Smooth muscle cell (in vitro differentiated cells): ENCODE measurements around the gene SLC24A1. TPM values are rescaled to one million over a fixed set of nuclear protein-coding genes. Genes with fewer than 3 reads are reported as not detected.
A peak's percentile ranks its signal among the peaks of the same experiment; 100 is the strongest.

ENCODE experiments used
- DNase-seq: peaks from one replicate; lab custom pipeline; 2025; ENCODE audit not compliant: unreplicated experiment; lab: John Stamatoyannopoulos, UW
- H2AFZ ChIP-seq: fragments of 200-600 bp; sonication (generic); 2 replicates; pipeline ENCODE4 v1.6.0; 2016; ENCODE audit warnings: antibody characterized with exemption, low read depth, mild to moderate bottlenecking
- H3F3A ChIP-seq: fragments of 200-600 bp; sonication (generic); 2 replicates; pipeline ENCODE4 v1.6.0; 2017; ENCODE audit warnings: antibody characterized with exemption, low read depth
- H3K27ac ChIP-seq: fragments of 200-600 bp; sonication (generic); 2 replicates; pipeline ENCODE4 v1.5.1; 2016; ENCODE audit warnings: low read depth, mild to moderate bottlenecking
- H3K27me3 ChIP-seq: fragments of 200-600 bp; sonication (generic); 2 replicates; pipeline ENCODE4 v1.6.1; 2016; ENCODE audit warnings: low read depth, mild to moderate bottlenecking
- H3K36me3 ChIP-seq: fragments of 200-600 bp; sonication (generic); 2 replicates; pipeline ENCODE4 v1.5.1; 2016; ENCODE audit warnings: low read depth
- H3K4me1 ChIP-seq: fragments of 200-600 bp; sonication (generic); 2 replicates; pipeline ENCODE4 v1.5.1; 2016; ENCODE audit warnings: low read depth
- H3K4me2 ChIP-seq: fragments of 200-600 bp; sonication (generic); 2 replicates; pipeline ENCODE4 v1.6.0; 2016; ENCODE audit warnings: mild to moderate bottlenecking
- H3K4me3 ChIP-seq: fragments of 200-600 bp; sonication (generic); 2 replicates; pipeline ENCODE4 v1.5.1; 2016; ENCODE audit warnings: mild to moderate bottlenecking
- H3K79me2 ChIP-seq: fragments of 200-600 bp; sonication (generic); 2 replicates; pipeline ENCODE4 v1.6.0; 2016; ENCODE audit warnings: low read depth, mild to moderate bottlenecking
- H3K9ac ChIP-seq: fragments of 200-600 bp; sonication (generic); 2 replicates; pipeline ENCODE4 v1.6.0; 2016; ENCODE audit warnings: low read depth
- H3K9me3 ChIP-seq: fragments of 200-600 bp; sonication (generic); replicated peaks from 2 replicates; pipeline ENCODE4 v1.5.1; 2016; ENCODE audit warnings: low read depth
- H4K20me1 ChIP-seq: fragments of 200-600 bp; sonication (generic); 2 replicates; pipeline ENCODE4 v1.6.0; 2016; ENCODE audit warnings: low read depth
- WGBS: methylation state at CpG from one replicate; pipeline ENCODE4 v1.1.7; 2016; ENCODE audit warnings: low lambda C conversion rate; 5-methylcytosine and 5-hydroxymethylcytosine counted together
- polyA plus RNA-seq: library from polyadenylated mRNA; unstranded; fragments of >200 nt; fragmentation: Nextera tagmentation; extraction: Ambion mirVana; gene quantifications from 2 replicates; pipeline ENCODE4 v1.2.1, GENCODE V29; 2016
- small RNA-seq: library from RNA; depleted of rRNA; stranded (forward); fragments of <200 nt; gene quantifications from one replicate; pipeline ENCODE3, GENCODE V24; 2014
- total RNA-seq: library from RNA; depleted of rRNA; stranded (reverse); fragments of >200 nt; gene quantifications from 2 replicates; pipeline ENCODE4 v1.2.3, GENCODE V29; 2014
- TF ChIP-seq, protein P1 (sequence below): fragments of 200-600 bp; sonication (generic); IDR thresholded peaks from 2 replicates; pipeline ENCODE4 v1.5.1; 2017; ENCODE audit warnings: borderline replicate concordance, mild to moderate bottlenecking, antibody characterized with exemption; ENCODE audit not compliant: insufficient read depth, poor library complexity, severe bottlenecking

Gene SLC24A1
- total and polyA plus RNA-seq, 2 experiments from 2014 or later = 1.3 to 2.8 TPM

DNA sequence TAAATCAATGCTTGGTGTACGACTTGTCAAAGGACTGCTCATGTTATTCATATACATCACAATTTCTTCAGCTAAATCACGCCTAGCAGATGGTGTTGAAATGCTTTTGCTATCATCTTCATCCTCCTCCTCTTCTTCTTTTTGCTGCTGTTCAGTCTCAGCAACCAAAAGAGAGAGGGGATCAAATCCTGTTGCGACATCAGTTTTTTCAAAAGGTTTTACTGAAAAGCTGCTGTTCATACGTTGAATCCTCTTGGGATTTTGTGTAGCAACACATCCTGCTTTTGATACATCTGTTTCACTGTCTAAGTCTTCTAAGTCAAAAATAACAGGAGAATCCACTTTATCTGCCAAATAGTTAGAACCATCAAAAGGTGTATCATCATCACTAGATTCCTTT, 69.0 kb downstream of the SLC24A1 start:
- H3K36me3 ChIP-seq = no peaks in the 10 kb centered on the region
- no peaks in the 10 kb centered on the region for H4K20me1 ChIP-seq
- no peak overlapping the region for H3K4me2 ChIP-seq
- H3K9ac ChIP-seq = no peak overlapping the region
- no peaks in the 10 kb centered on the region for H3K27me3 ChIP-seq
- DNase-seq = no peak
- no peaks in the 10 kb centered on the region for H3K4me1 ChIP-seq
- no peak overlapping the region for H3K4me3 ChIP-seq
- peaks cover 5% of the 10 kb centered on the region for H3K9me3 ChIP-seq
- TF ChIP-seq, protein P1, sequence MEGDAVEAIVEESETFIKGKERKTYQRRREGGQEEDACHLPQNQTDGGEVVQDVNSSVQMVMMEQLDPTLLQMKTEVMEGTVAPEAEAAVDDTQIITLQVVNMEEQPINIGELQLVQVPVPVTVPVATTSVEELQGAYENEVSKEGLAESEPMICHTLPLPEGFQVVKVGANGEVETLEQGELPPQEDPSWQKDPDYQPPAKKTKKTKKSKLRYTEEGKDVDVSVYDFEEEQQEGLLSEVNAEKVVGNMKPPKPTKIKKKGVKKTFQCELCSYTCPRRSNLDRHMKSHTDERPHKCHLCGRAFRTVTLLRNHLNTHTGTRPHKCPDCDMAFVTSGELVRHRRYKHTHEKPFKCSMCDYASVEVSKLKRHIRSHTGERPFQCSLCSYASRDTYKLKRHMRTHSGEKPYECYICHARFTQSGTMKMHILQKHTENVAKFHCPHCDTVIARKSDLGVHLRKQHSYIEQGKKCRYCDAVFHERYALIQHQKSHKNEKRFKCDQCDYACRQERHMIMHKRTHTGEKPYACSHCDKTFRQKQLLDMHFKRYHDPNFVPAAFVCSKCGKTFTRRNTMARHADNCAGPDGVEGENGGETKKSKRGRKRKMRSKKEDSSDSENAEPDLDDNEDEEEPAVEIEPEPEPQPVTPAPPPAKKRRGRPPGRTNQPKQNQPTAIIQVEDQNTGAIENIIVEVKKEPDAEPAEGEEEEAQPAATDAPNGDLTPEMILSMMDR = no peak
- no peak overlapping the region for H3K27ac ChIP-seq
- 90% methylated on average over 4 of the region's 4 CpGs for WGBS
- H2AFZ ChIP-seq = no peak overlapping the region
- no peaks in the 10 kb centered on the region for H3F3A ChIP-seq
- H3K79me2 ChIP-seq = no peaks in the 10 kb centered on the region

DNA sequence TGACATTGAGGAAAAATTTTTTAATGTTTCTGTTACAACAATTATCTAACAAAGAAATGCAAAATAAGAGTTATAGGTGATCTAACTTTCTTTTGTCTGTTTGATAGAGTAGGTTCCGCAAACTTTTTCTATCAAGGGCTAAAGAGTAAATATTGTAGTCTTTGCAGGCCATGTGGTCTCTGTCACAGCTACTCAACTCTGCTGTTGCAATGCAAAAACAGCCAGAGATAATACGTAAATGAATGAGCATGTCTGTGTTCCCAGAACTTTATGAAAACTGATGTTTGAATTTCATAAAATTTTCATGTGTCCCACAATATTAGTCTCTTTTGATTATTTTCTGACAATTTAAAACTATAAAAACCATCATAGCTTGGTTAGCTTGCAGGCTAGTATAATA, 73.3 kb downstream of the SLC24A1 start:
- Histone ChIP-seq H3K4me3 (no peak overlapping the region), H3K9ac (no peak overlapping the region), H3K9me3 (no peaks in the 10 kb centered on the region), H3K4me1 (no peaks in the 10 kb centered on the region), H3K36me3 (no peaks in the 10 kb centered on the region), H3K27ac (peak overlapping the region; percentile 28), H3K27me3 (no peaks in the 10 kb centered on the region), H4K20me1 (no peaks in the 10 kb centered on the region), H3K79me2 (no peaks in the 10 kb centered on the region), H3F3A (no peaks in the 10 kb centered on the region), H2AFZ (no peak overlapping the region), H3K4me2 (no peak overlapping the region)
- TF ChIP-seq, protein P1 = no peak
- 49% methylated on average over 2 of the region's 2 CpGs for WGBS
- no peak for DNase-seq

Small RNA genes lying within 50 kb of the gene (small RNA-seq; reads per million reads assigned to genes)
- gene SNORD13E = not detected

Other genes starting within 250 kb of the SLC24A1 start
- gene IGDCC3, start 243.9 kb upstream of the SLC24A1 start, total RNA-seq = 2.6 and 3.2 TPM in 2 replicates
- 5.9 and 8.5 TPM in 2 replicates for gene IGDCC3, start 243.9 kb upstream of the SLC24A1 start, polyA plus RNA-seq
- gene IGDCC4, start 199.0 kb upstream of the SLC24A1 start, total RNA-seq = 20.0 and 20.5 TPM in 2 replicates
- gene IGDCC4, start 199.0 kb upstream of the SLC24A1 start, polyA plus RNA-seq = 24.2 and 25.2 TPM in 2 replicates
- 30.2 and 36.4 TPM in 2 replicates for gene DPP8, start 104.2 kb upstream of the SLC24A1 start, total RNA-seq
- gene DPP8, start 104.2 kb upstream of the SLC24A1 start, polyA plus RNA-seq = 25.6 and 30.8 TPM in 2 replicates
- 105 and 107 TPM in 2 replicates for gene HACD3, start 91.5 kb upstream of the SLC24A1 start, total RNA-seq
- gene HACD3, start 91.5 kb upstream of the SLC24A1 start, polyA plus RNA-seq = 57.5 and 73.8 TPM in 2 replicates
- gene INTS14, start 10.8 kb upstream of the SLC24A1 start, total RNA-seq = 18.3 and 36.6 TPM in 2 replicates
- gene INTS14, start 10.8 kb upstream of the SLC24A1 start, polyA plus RNA-seq = 21.2 and 22.5 TPM in 2 replicates
- gene DENND4A, start 170.4 kb downstream of the SLC24A1 start, total RNA-seq = 16.5 and 17.5 TPM in 2 replicates
- 2.3 and 3.4 TPM in 2 replicates for gene DENND4A, start 170.4 kb downstream of the SLC24A1 start, polyA plus RNA-seq
- gene RAB11A, start 247.6 kb downstream of the SLC24A1 start, total RNA-seq = 293 and 300 TPM in 2 replicates
- gene RAB11A, start 247.6 kb downstream of the SLC24A1 start, polyA plus RNA-seq = 206 and 230 TPM in 2 replicates